Measurements from ENCODE around the gene TANC1. TPM values are rescaled to one million over a fixed set of nuclear protein-coding genes. Genes with fewer than 3 reads are reported as not detected.

The TANC1 gene
- total RNA-seq, 6 experiments from 2014 or later, result 4.0 to 12.7 (median 11.3) TPM

- no peaks in the 10 kb centered on the region for H3K27me3 ChIP-seq
- H3K4me1 ChIP-seq, result no peaks in the 10 kb centered on the region
- intact Hi-C loops (cut with DNase I), result no loop called here
- no peak for TF ChIP-seq POLR2A (IDR thresholded peaks at IDR 0.05)
- TF ChIP-seq CTCF (IDR thresholded peaks at IDR 0.05), result no peak
- no peak for ATAC-seq
- H3K4me3 ChIP-seq, result no peak overlapping the region
- H3K36me3 ChIP-seq, result no peaks in the 10 kb centered on the region
- WGBS (ENCODE audit: insufficient coverage, low coverage, low lambda C conversion rate, missing lambda C conversion rate), result 86% methylated on average over 4 of the region's 7 CpGs
- DNase-seq, result no peak
- no peaks in the 10 kb centered on the region for H3K9me3 ChIP-seq
- no peak overlapping the region for H3K27ac ChIP-seq
Observed at GRCh38 chr2:159131267-159131913, 162.9 kb downstream of the TANC1 start.

- TF ChIP-seq POLR2A (IDR thresholded peaks at IDR 0.05), result no peak
- TF ChIP-seq CTCF (IDR thresholded peaks at IDR 0.05), result no peak
- intact Hi-C loops (cut with DNase I), result no loop called here
- DNase-seq (no peak), ATAC-seq (peak; percentile 11 to 48 (median 16))
- no peaks in the 10 kb centered on the region for H3K27me3 ChIP-seq
- WGBS (ENCODE audit: insufficient coverage, low coverage, low lambda C conversion rate, missing lambda C conversion rate), result 40% methylated on average over 4 of the region's 4 CpGs
- no peak overlapping the region for H3K27ac ChIP-seq
- H3K4me3 ChIP-seq, result no peak overlapping the region
- no peaks in the 10 kb centered on the region for H3K9me3 ChIP-seq
- no peaks in the 10 kb centered on the region for H3K36me3 ChIP-seq
- H3K4me1 ChIP-seq, result no peaks in the 10 kb centered on the region
Observed at GRCh38 chr2:159131914-159132281, 163.5 kb downstream of the TANC1 start.

GRCh38 chr2:159133797-159134196, 165.4 kb downstream of the TANC1 start:
- Histone ChIP-seq H3K27ac (no peak overlapping the region), H3K27me3 (no peaks in the 10 kb centered on the region), H3K36me3 (no peaks in the 10 kb centered on the region), H3K9me3 (no peaks in the 10 kb centered on the region), H3K4me3 (no peak overlapping the region), H3K4me1 (peaks cover 0 to 3% (median 0%) of the 10 kb centered on the region in 4 donors)
- intact Hi-C loops (cut with DNase I), result no loop called here
- no peak for DNase-seq
- TF ChIP-seq POLR2A (IDR thresholded peaks at IDR 0.05), result no peak
- peak in 2 of 4 donors; percentile 19 to 22 for TF ChIP-seq CTCF (IDR thresholded peaks at IDR 0.05)
- peak in 1 of 4 donors; percentile 19 for ATAC-seq
- 41% methylated on average over 4 of the region's 4 CpGs for WGBS (ENCODE audit: insufficient coverage, low coverage, low lambda C conversion rate, missing lambda C conversion rate)

- 85% methylated on average over 3 of the region's 3 CpGs for WGBS (ENCODE audit: insufficient coverage, low coverage, low lambda C conversion rate, missing lambda C conversion rate)
- H3K9me3 ChIP-seq, result no peaks in the 10 kb centered on the region
- TF ChIP-seq POLR2A (IDR thresholded peaks at IDR 0.05), result no peak
- TF ChIP-seq CTCF (IDR thresholded peaks at IDR 0.05), result no peak
- ATAC-seq (no peak), DNase-seq (no peak)
- no peaks in the 10 kb centered on the region for H3K27me3 ChIP-seq
- H3K36me3 ChIP-seq, result no peaks in the 10 kb centered on the region
- no peak overlapping the region for H3K4me3 ChIP-seq
- intact Hi-C loops (cut with DNase I), result no loop called here
- H3K27ac ChIP-seq, result no peak overlapping the region
- peaks cover 0 to 8% (median 3%) of the 10 kb centered on the region in 4 donors for H3K4me1 ChIP-seq
Observed at GRCh38 chr2:159134979-159135378, 166.5 kb downstream of the TANC1 start.

Measured in right lobe of liver (tissue), 6 donors.